ENCODE measurements around the gene PTPRE.

- TF ChIP-seq POLR2A (IDR thresholded peaks at IDR 0.05; ENCODE audit: low read depth, low read length) (no peak), POLR2AphosphoS5 (IDR thresholded peaks at IDR 0.05; ENCODE audit: low read depth, low read length) (no peak)
Observed at GRCh38 chr10:128067691-128068397, 160.9 kb downstream of the PTPRE start.
